ENCODE data around the gene POLE. TPM values are rescaled to one million over a fixed set of nuclear protein-coding genes. Genes with fewer than 3 reads are reported as not detected.

Gene POLE
- total RNA-seq, 1 donor = 37.4 TPM

GRCh38 chr12:132592282-132592970 lies 94.7 kb downstream of the POLE start:
- no peak for DNase-seq (ENCODE audit: low read depth)
- H3K4me3 ChIP-seq (ENCODE audit: low read depth, low read length) = no peak overlapping the region
- TF ChIP-seq CTCF (IDR thresholded peaks at IDR 0.05; ENCODE audit: insufficient read depth, low read length) = no peak

- no peak for TF ChIP-seq CTCF (IDR thresholded peaks at IDR 0.05; ENCODE audit: insufficient read depth, low read length)
- DNase-seq (ENCODE audit: low read depth) = no peak
- H3K4me3 ChIP-seq (ENCODE audit: low read depth, low read length) = no peak overlapping the region
Measured at GRCh38 chr12:132591107-132591935, 95.8 kb downstream of the POLE start.

- no peak overlapping the region for H3K4me3 ChIP-seq (ENCODE audit: low read depth, low read length)
- TF ChIP-seq CTCF (IDR thresholded peaks at IDR 0.05; ENCODE audit: insufficient read depth, low read length) = no peak
- no peak for DNase-seq (ENCODE audit: low read depth)
Measured at GRCh38 chr12:132588821-132589669, 98.1 kb downstream of the POLE start.

GRCh38 chr12:132588319-132588718 lies 98.8 kb downstream of the POLE start:
- H3K4me3 ChIP-seq (ENCODE audit: low read depth, low read length) = no peak overlapping the region
- TF ChIP-seq CTCF (IDR thresholded peaks at IDR 0.05; ENCODE audit: insufficient read depth, low read length) = no peak
- no peak for DNase-seq (ENCODE audit: low read depth)

- no peak overlapping the region for H3K4me3 ChIP-seq (ENCODE audit: low read depth, low read length)
- no peak for DNase-seq (ENCODE audit: low read depth)
- no peak for TF ChIP-seq CTCF (IDR thresholded peaks at IDR 0.05; ENCODE audit: insufficient read depth, low read length)
Measured at GRCh38 chr12:132587781-132588180, 99.4 kb downstream of the POLE start.

GRCh38 chr12:132586929-132587328 lies 100.2 kb downstream of the POLE start:
- no peak for DNase-seq (ENCODE audit: low read depth)
- H3K4me3 ChIP-seq (ENCODE audit: low read depth, low read length) = no peak overlapping the region
- TF ChIP-seq CTCF (IDR thresholded peaks at IDR 0.05; ENCODE audit: insufficient read depth, low read length) = no peak

All from fibroblast of the aortic adventitia (primary cell).